HG03095 (cell line): ENCODE data around the gene XG.
"Not testable (repeated sequence)": the region's sequence is repeated elsewhere in the genome, so short reads cannot be mapped to it uniquely, and the experiment has no call there.

ENCODE experiments used
- ATAC-seq: cut with Tn5 transposase; IDR thresholded peaks from one replicate; pipeline ENCODE4 v1.9.1; 2021; ENCODE audit warnings: moderate library complexity; ENCODE audit not compliant: unreplicated experiment

XG gene

GRCh38 chrX:2780472-2781225 lies 28.8 kb downstream of the XG start:
- peak; percentile 53 for ATAC-seq

- no peak for ATAC-seq
Observed at GRCh38 chrX:2781226-2781571, 29.4 kb downstream of the XG start.

- ATAC-seq = no peak
Observed at GRCh38 chrX:2781698-2782097, 29.9 kb downstream of the XG start.

- ATAC-seq = no peak
Observed at GRCh38 chrX:2782171-2782570, 30.3 kb downstream of the XG start.

- ATAC-seq = no peak
Observed at GRCh38 chrX:2782778-2783177, 30.9 kb downstream of the XG start.

GRCh38 chrX:2784026-2784425 lies 32.2 kb downstream of the XG start:
- no peak for ATAC-seq

- ATAC-seq = no peak
Observed at GRCh38 chrX:2785538-2785937, 33.7 kb downstream of the XG start.

GRCh38 chrX:2788980-2789379 lies 37.1 kb downstream of the XG start:
- ATAC-seq = no peak

- ATAC-seq = no peak
Observed at GRCh38 chrX:2789569-2789968, 37.7 kb downstream of the XG start.

- ATAC-seq = no peak
Observed at GRCh38 chrX:2793752-2794151, 41.9 kb downstream of the XG start.

GRCh38 chrX:2794336-2794735 lies 42.5 kb downstream of the XG start:
- ATAC-seq = no peak

- not testable (repeated sequence) for ATAC-seq
Observed at GRCh38 chrX:2796808-2797207, 45.0 kb downstream of the XG start.

- no peak for ATAC-seq
Observed at GRCh38 chrX:2799369-2799768, 47.5 kb downstream of the XG start.

- ATAC-seq = not testable (repeated sequence)
Observed at GRCh38 chrX:2799980-2800379, 48.1 kb downstream of the XG start.

- ATAC-seq = no peak
Observed at GRCh38 chrX:2801223-2801622, 49.4 kb downstream of the XG start.

GRCh38 chrX:2802376-2803090 lies 50.7 kb downstream of the XG start:
- ATAC-seq = not testable (repeated sequence)

GRCh38 chrX:2803486-2803885 lies 51.6 kb downstream of the XG start:
- ATAC-seq = not testable (repeated sequence)

GRCh38 chrX:2804106-2804843 lies 52.4 kb downstream of the XG start:
- ATAC-seq = not testable (repeated sequence)

- not testable (repeated sequence) for ATAC-seq
Observed at GRCh38 chrX:2804858-2805257, 53.0 kb downstream of the XG start.

GRCh38 chrX:2811271-2811670 lies 59.4 kb downstream of the XG start:
- ATAC-seq = no peak

- peak; percentile 85 for ATAC-seq
Observed at GRCh38 chrX:2812161-2812907, 60.5 kb downstream of the XG start.
